OCI-LY1 (cell line): Measurements from ENCODE around the gene PNPLA6.

ENCODE experiments used
- H2AFZ ChIP-seq: fragments of 200-600 bp; sonication (generic), shearing (Covaris generic); 2 replicates; pipeline ENCODE4 v1.6.0; 2014; ENCODE audit warnings: antibody characterized with exemption, mild to moderate bottlenecking, low read length
- H3F3A ChIP-seq: fragments of 200-600 bp; sonication (generic), shearing (Covaris generic); 2 replicates; pipeline ENCODE4 v1.6.0; 2014; ENCODE audit warnings: mild to moderate bottlenecking, antibody characterized with exemption, low read length, moderate library complexity; ENCODE audit not compliant: insufficient read depth
- H3K27ac ChIP-seq: fragments of 200-600 bp; sonication (generic); 2 replicates; pipeline ENCODE4 v1.5.1; 2014; ENCODE audit warnings: low read length, mixed run types, mild to moderate bottlenecking, low read depth; ENCODE audit not compliant: poor library complexity, severe bottlenecking
- H3K27me3 ChIP-seq: fragments of 200-600 bp; sonication (generic); 2 replicates; pipeline ENCODE4 v1.6.0; 2014; ENCODE audit warnings: antibody characterized with exemption, mild to moderate bottlenecking, low read length, moderate library complexity; ENCODE audit not compliant: insufficient read depth
- H3K36me3 ChIP-seq: fragments of 200-600 bp; sonication (generic); 2 replicates; pipeline ENCODE4 v1.6.1; 2014; ENCODE audit warnings: mild to moderate bottlenecking, antibody characterized with exemption, low read length, moderate library complexity, mixed read lengths; ENCODE audit not compliant: insufficient read depth
- H3K4me1 ChIP-seq: fragments of 200-600 bp; sonication (generic); 2 replicates; pipeline ENCODE4 v1.5.1; 2014; ENCODE audit warnings: mild to moderate bottlenecking, low read length, moderate library complexity; ENCODE audit not compliant: insufficient read depth, severe bottlenecking
- H3K4me2 ChIP-seq: fragments of 200-600 bp; sonication (generic), shearing (Covaris generic); 2 replicates; pipeline ENCODE4 v1.6.1; 2014; ENCODE audit warnings: low read length
- H3K4me3 ChIP-seq: fragments of 200-600 bp; sonication (generic); 2 replicates; pipeline ENCODE4 v1.5.1; 2014; ENCODE audit warnings: low read length, low read depth, mild to moderate bottlenecking, mixed read lengths; ENCODE audit not compliant: poor library complexity, severe bottlenecking
- H3K79me2 ChIP-seq: fragments of 200-600 bp; shearing (Covaris generic); 2 replicates; pipeline ENCODE4 v1.6.1; 2016; ENCODE audit warnings: mixed run types, low read length, mixed read lengths; ENCODE audit not compliant: insufficient read depth
- H3K9ac ChIP-seq: fragments of 200-600 bp; sonication (generic), shearing (Covaris generic); 2 replicates; pipeline ENCODE4 v1.6.1; 2014; ENCODE audit warnings: mild to moderate bottlenecking, low read length, mixed read lengths
- H3K9me2 ChIP-seq: fragments of 200-600 bp; sonication (generic), shearing (Covaris generic); 2 replicates; pipeline ENCODE4 v1.6.1; 2014; ENCODE audit warnings: low read depth, mild to moderate bottlenecking, low read length, mixed read lengths
- H3K9me3 ChIP-seq: fragments of 200-600 bp; shearing (Covaris generic); 2 replicates; pipeline ENCODE4 v1.6.1; 2014; ENCODE audit warnings: low read length, mixed read lengths
- H4K20me1 ChIP-seq: fragments of 200-600 bp; sonication (generic), shearing (Covaris generic); 2 replicates; pipeline ENCODE4 v1.6.0; 2016; ENCODE audit warnings: mild to moderate bottlenecking, low read length; ENCODE audit not compliant: insufficient read depth
- CTCF ChIP-seq: fragments of 200-600 bp; sonication (generic), shearing (Covaris generic); IDR thresholded peaks from 2 replicates; pipeline ENCODE4 v1.5.1; 2017; ENCODE audit warnings: mild to moderate bottlenecking, antibody characterized with exemption, low read length, moderate library complexity, mixed read lengths
- EZH2 ChIP-seq: fragments of 200-600 bp; sonication (generic), shearing (Covaris generic); IDR thresholded peaks from 2 replicates; pipeline ENCODE4 v1.8.0; 2017; ENCODE audit warnings: borderline replicate concordance, mixed run types, mild to moderate bottlenecking, antibody characterized with exemption, low read length, moderate library complexity, mixed read lengths

PNPLA6 gene

GRCh38 chr19:7527516-7528191, 7.9 kb upstream of the PNPLA6 start:
- no peaks in the 10 kb centered on the region for H3K9me3 ChIP-seq
- no peak overlapping the region for H3K27ac ChIP-seq
- H3K4me2 ChIP-seq = no peak overlapping the region

DNA sequence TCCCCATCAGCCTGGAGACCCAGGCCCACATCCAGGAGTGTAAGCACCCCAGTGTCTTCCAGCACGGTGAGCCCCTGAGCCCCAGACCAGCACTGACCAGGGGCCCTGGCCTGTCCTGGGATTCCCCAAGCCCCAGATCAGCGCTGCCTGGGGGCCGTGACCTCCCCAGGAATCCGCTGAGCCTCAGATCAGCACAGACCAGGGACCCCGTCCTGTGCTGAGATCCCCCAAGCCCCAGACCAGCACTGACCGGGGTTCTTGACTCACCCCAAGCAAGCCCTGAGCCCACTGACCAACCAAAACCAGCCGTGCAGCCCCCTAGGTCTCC, 7.4 kb upstream of the PNPLA6 start:
- Histone ChIP-seq H4K20me1 (no peaks in the 10 kb centered on the region), H3K27me3 (no peaks in the 10 kb centered on the region), H3K9ac (no peak overlapping the region), H3K4me3 (no peak overlapping the region), H3K27ac (no peak overlapping the region), H3K4me1 (peaks cover 5% of the 10 kb centered on the region), H3K4me2 (no peak overlapping the region), H3K79me2 (no peaks in the 10 kb centered on the region), H3F3A (no peaks in the 10 kb centered on the region), H3K36me3 (no peaks in the 10 kb centered on the region; the same call in 1 of the 2 replicates), H3K9me3 (no peaks in the 10 kb centered on the region), H3K9me2 (no peaks in the 10 kb centered on the region), H2AFZ (no peak overlapping the region)
- TF ChIP-seq EZH2 = no peak
- TF ChIP-seq CTCF = no peak

More at GRCh38 chr19:7527516-7528191, 7.9 kb upstream of the PNPLA6 start:
- no peak overlapping the region for H3K9ac ChIP-seq
- no peaks in the 10 kb centered on the region for H4K20me1 ChIP-seq
- H3K36me3 ChIP-seq = no peaks in the 10 kb centered on the region; the same call in 1 of the 2 replicates
- H3K79me2 ChIP-seq = no peaks in the 10 kb centered on the region
- H2AFZ ChIP-seq = no peak overlapping the region
- peaks cover 10% of the 10 kb centered on the region for H3K4me1 ChIP-seq
- no peaks in the 10 kb centered on the region for H3K27me3 ChIP-seq
- H3K9me2 ChIP-seq = no peaks in the 10 kb centered on the region
- H3K4me3 ChIP-seq = no peak overlapping the region
- TF ChIP-seq EZH2 = no peak
- TF ChIP-seq CTCF = no peak
- no peaks in the 10 kb centered on the region for H3F3A ChIP-seq

- Histone ChIP-seq H3K4me2 (no peak overlapping the region), H3K9me3 (no peaks in the 10 kb centered on the region), H2AFZ (no peak overlapping the region), H3K9me2 (no peaks in the 10 kb centered on the region), H3K79me2 (no peaks in the 10 kb centered on the region), H3F3A (no peaks in the 10 kb centered on the region), H3K27ac (no peak overlapping the region), H3K36me3 (no peaks in the 10 kb centered on the region; the same call in 1 of the 2 replicates), H3K9ac (no peak overlapping the region), H3K27me3 (no peaks in the 10 kb centered on the region), H4K20me1 (no peaks in the 10 kb centered on the region), H3K4me3 (no peak overlapping the region), H3K4me1 (peaks cover 4% of the 10 kb centered on the region)
- TF ChIP-seq EZH2 (no peak), CTCF (no peak)
These were observed 6.8 kb upstream of the PNPLA6 start for GRCh38 chr19:7528522-7529245.
